WTC11 (cell line): ENCODE data around the gene INTU. TPM values are rescaled to one million over a fixed set of nuclear protein-coding genes. Genes with fewer than 3 reads are reported as not detected.
A peak's percentile ranks its signal among the peaks of the same experiment; 100 is the strongest.

Experiments used
- ATAC-seq: fragments of 200-7000 bp; cut with Tn5 transposase; 2 replicates; pipeline ENCODE4 v1.10.0; 2021; ENCODE audit warnings: mild to moderate bottlenecking, moderate library complexity
- CTCF ChIA-PET: fragments of 300-600 bp; sonication (Branson Sonifier 250); formaldehyde crosslinking; loops from one replicate; lab custom pipeline; 2021; ENCODE audit warnings: antibody characterized with exemption; lab: Charles Lee
- POLR2A ChIA-PET: fragments of 350-600 bp; sonication (Branson Sonifier 250); formaldehyde crosslinking; loops from one replicate; lab custom pipeline; 2021; ENCODE audit warnings: antibody characterized with exemption; lab: Charles Lee
- DNase-seq: peaks from one replicate; pipeline ENCODE4 v3.0.0; 2021; ENCODE audit warnings: low spot score
- H3K27ac Mint-ChIP-seq: 2 replicates; pipeline ENCODE4 v1.8.0; 2021; ENCODE audit warnings: mixed read lengths
- H3K27me3 Mint-ChIP-seq: 2 replicates; pipeline ENCODE4 v1.8.0; 2021; ENCODE audit warnings: low read depth, mild to moderate bottlenecking, moderate library complexity, mixed read lengths
- H3K36me3 Mint-ChIP-seq: 2 replicates; pipeline ENCODE4 v1.8.0; 2021; ENCODE audit warnings: mixed read lengths
- H3K4me1 Mint-ChIP-seq: 2 replicates; pipeline ENCODE4 v1.8.0; 2022; ENCODE audit warnings: mixed read lengths
- H3K4me3 Mint-ChIP-seq: 2 replicates; pipeline ENCODE4 v1.8.0; 2021; ENCODE audit warnings: mild to moderate bottlenecking, moderate library complexity, mixed read lengths
- H3K9me3 Mint-ChIP-seq: 2 replicates; pipeline ENCODE4 v1.8.0; 2021; ENCODE audit warnings: mixed read lengths
- AR ChIP-seq: fragments of 250-450 bp; sonication (Bioruptor Pico); IDR thresholded peaks from 2 replicates; pipeline ENCODE4 v1.9.0; 2021; ENCODE audit warnings: mild to moderate bottlenecking
- ATF1 ChIP-seq: sonication (generic); formaldehyde crosslinking; IDR thresholded peaks from 2 replicates; pipeline ENCODE4 v1.8.1; 2023; ENCODE audit warnings: mild to moderate bottlenecking, moderate library complexity, missing genetic modification reagents
- ATF2 ChIP-seq: sonication (generic); formaldehyde crosslinking; IDR thresholded peaks from 2 replicates; pipeline ENCODE4 v1.8.1; 2022; ENCODE audit warnings: low read depth, missing genetic modification reagents, borderline replicate concordance
- CBFB ChIP-seq: sonication (generic); formaldehyde crosslinking; IDR thresholded peaks from 2 replicates; pipeline ENCODE4 v1.8.1; 2022; ENCODE audit warnings: mild to moderate bottlenecking, low read depth, missing genetic modification reagents
- CREM ChIP-seq: sonication (generic); formaldehyde crosslinking; IDR thresholded peaks from 2 replicates; pipeline ENCODE4 v1.8.1; 2022; ENCODE audit warnings: mild to moderate bottlenecking, missing genetic modification reagents, moderate library complexity
- E2F5 ChIP-seq: sonication (generic); formaldehyde crosslinking; IDR thresholded peaks from 2 replicates; pipeline ENCODE4 v1.8.1; 2022; ENCODE audit warnings: mild to moderate bottlenecking, moderate library complexity, missing genetic modification reagents
- FOXJ3 ChIP-seq: sonication (generic); formaldehyde crosslinking; IDR thresholded peaks from 2 replicates; pipeline ENCODE4 v1.9.0; 2021; ENCODE audit warnings: missing genetic modification reagents, mild to moderate bottlenecking, borderline replicate concordance
- JAZF1 ChIP-seq: fragments of 250-450 bp; sonication (Bioruptor Pico); IDR thresholded peaks from 2 replicates; pipeline ENCODE4 v1.9.0; 2021; ENCODE audit warnings: moderate library complexity, mild to moderate bottlenecking, inconsistent platforms
- JUN ChIP-seq: sonication (generic); formaldehyde crosslinking; IDR thresholded peaks from 2 replicates; pipeline ENCODE4 v1.8.0; 2023; ENCODE audit warnings: mild to moderate bottlenecking, missing genetic modification reagents
- MLX ChIP-seq: sonication (generic); formaldehyde crosslinking; IDR thresholded peaks from 2 replicates; pipeline ENCODE4 v1.8.1; 2023; ENCODE audit warnings: mild to moderate bottlenecking, missing genetic modification reagents, moderate library complexity
- NFE2L1 ChIP-seq: sonication (generic); formaldehyde crosslinking; IDR thresholded peaks from 2 replicates; pipeline ENCODE4 v1.8.1; 2023; ENCODE audit warnings: missing genetic modification reagents
- NR2C2 ChIP-seq: sonication (generic); formaldehyde crosslinking; IDR thresholded peaks from 2 replicates; pipeline ENCODE4 v1.8.0; 2022; ENCODE audit warnings: mild to moderate bottlenecking, missing genetic modification reagents
- RELA ChIP-seq: sonication (generic); formaldehyde crosslinking; IDR thresholded peaks from 2 replicates; pipeline ENCODE4 v1.8.1; 2022; ENCODE audit warnings: missing genetic modification reagents, mild to moderate bottlenecking, borderline replicate concordance
- RORB ChIP-seq: fragments of 250-450 bp; sonication (Bioruptor Pico); IDR thresholded peaks from 2 replicates; pipeline ENCODE4 v1.9.0; 2021; ENCODE audit warnings: mild to moderate bottlenecking
- TCF7 ChIP-seq: sonication (generic); formaldehyde crosslinking; IDR thresholded peaks from 2 replicates; pipeline ENCODE4 v1.8.0; 2022; ENCODE audit warnings: mild to moderate bottlenecking, low read depth, missing genetic modification reagents, moderate library complexity
- TP53 ChIP-seq: sonication (generic); formaldehyde crosslinking; IDR thresholded peaks from 2 replicates; pipeline ENCODE4 v1.8.1; 2023; ENCODE audit warnings: mild to moderate bottlenecking, missing genetic modification reagents
- USF1 ChIP-seq: sonication (generic); formaldehyde crosslinking; IDR thresholded peaks from 2 replicates; pipeline ENCODE4 v1.8.0; 2022; ENCODE audit warnings: mild to moderate bottlenecking, missing genetic modification reagents
- USF2 ChIP-seq: sonication (generic); formaldehyde crosslinking; IDR thresholded peaks from 2 replicates; pipeline ENCODE4 v1.8.1; 2023; ENCODE audit warnings: mild to moderate bottlenecking, missing genetic modification reagents, moderate library complexity
- ZNF219 ChIP-seq: sonication (generic); formaldehyde crosslinking; IDR thresholded peaks from 2 replicates; pipeline ENCODE4 v1.8.0; 2023; ENCODE audit warnings: missing genetic modification reagents, mild to moderate bottlenecking, borderline replicate concordance
- total RNA-seq: library from RNA; stranded (reverse); gene quantifications from 3 replicates; pipeline ENCODE4 v1.2.3, GENCODE V29; 2021
- TF ChIP-seq, protein P1 (sequence below): sonication (generic); formaldehyde crosslinking; IDR thresholded peaks from 2 replicates; pipeline ENCODE4 v1.8.1; 2023; ENCODE audit warnings: mild to moderate bottlenecking, missing genetic modification reagents, borderline replicate concordance
- TF ChIP-seq, protein P2 (sequence below): fragments of 250-450 bp; sonication (Bioruptor Pico); IDR thresholded peaks from 2 replicates; pipeline ENCODE4 v1.9.0; 2021; ENCODE audit warnings: moderate library complexity, mild to moderate bottlenecking, inconsistent platforms, borderline replicate concordance

Gene INTU
- total RNA-seq, 1 experiment from 2014 or later: 15.0 TPM

DNA sequence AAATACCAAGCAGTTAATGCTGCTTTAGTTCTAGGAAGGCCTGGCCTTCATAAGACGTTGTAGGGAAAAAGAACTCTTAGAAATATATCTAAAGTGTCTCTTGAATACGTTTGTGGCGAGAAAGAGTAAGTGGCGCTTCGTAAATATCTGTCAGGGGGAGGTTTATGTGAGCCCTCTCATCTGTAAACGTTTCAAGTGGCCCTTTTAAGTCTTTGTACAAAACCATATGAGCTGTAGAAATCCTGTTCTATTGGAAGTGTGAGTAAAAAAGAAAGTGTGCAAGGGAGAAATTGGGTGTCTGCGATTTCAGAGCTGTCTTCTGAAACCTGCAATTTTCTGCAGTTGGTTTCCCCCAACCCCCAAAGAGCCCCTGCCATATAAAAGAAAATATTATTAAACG, 8.6 kb upstream of the INTU start:
- H3K4me3 Mint-ChIP-seq: peak overlapping the region; percentile 81
- no peak for ATAC-seq
- H3K4me1 Mint-ChIP-seq: peaks cover 11% of the 10 kb centered on the region
- CTCF ChIA-PET: interaction anchor here (1.5 to 2.3 kb wide), 3 partner anchors 8 to 37 kb away, joined by 7 to 17 read pairs (median 10); partner anchors contain the start of gene INTU
- no peak overlapping the region for H3K27ac Mint-ChIP-seq
- no peak for TF ChIP-seq RORB
- TF ChIP-seq NFE2L1 (CRISPR knock-in tag): no peak
- TF ChIP-seq RELA: no peak
- TF ChIP-seq MLX: no peak
- TF ChIP-seq USF2 (CRISPR knock-in tag): no peak
- TF ChIP-seq, protein P1, sequence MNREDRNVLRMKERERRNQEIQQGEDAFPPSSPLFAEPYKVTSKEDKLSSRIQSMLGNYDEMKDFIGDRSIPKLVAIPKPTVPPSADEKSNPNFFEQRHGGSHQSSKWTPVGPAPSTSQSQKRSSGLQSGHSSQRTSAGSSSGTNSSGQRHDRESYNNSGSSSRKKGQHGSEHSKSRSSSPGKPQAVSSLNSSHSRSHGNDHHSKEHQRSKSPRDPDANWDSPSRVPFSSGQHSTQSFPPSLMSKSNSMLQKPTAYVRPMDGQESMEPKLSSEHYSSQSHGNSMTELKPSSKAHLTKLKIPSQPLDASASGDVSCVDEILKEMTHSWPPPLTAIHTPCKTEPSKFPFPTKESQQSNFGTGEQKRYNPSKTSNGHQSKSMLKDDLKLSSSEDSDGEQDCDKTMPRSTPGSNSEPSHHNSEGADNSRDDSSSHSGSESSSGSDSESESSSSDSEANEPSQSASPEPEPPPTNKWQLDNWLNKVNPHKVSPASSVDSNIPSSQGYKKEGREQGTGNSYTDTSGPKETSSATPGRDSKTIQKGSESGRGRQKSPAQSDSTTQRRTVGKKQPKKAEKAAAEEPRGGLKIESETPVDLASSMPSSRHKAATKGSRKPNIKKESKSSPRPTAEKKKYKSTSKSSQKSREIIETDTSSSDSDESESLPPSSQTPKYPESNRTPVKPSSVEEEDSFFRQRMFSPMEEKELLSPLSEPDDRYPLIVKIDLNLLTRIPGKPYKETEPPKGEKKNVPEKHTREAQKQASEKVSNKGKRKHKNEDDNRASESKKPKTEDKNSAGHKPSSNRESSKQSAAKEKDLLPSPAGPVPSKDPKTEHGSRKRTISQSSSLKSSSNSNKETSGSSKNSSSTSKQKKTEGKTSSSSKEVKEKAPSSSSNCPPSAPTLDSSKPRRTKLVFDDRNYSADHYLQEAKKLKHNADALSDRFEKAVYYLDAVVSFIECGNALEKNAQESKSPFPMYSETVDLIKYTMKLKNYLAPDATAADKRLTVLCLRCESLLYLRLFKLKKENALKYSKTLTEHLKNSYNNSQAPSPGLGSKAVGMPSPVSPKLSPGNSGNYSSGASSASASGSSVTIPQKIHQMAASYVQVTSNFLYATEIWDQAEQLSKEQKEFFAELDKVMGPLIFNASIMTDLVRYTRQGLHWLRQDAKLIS (CRISPR knock-in tag): no peak
- no peak for TF ChIP-seq FOXJ3
- TF ChIP-seq JAZF1 (CRISPR knock-in tag): no peak
- TF ChIP-seq AR (CRISPR knock-in tag): no peak
- no peak for TF ChIP-seq ATF1
- no peak for TF ChIP-seq NR2C2 (CRISPR knock-in tag)
- no peak for TF ChIP-seq CREM (CRISPR knock-in tag)
- TF ChIP-seq CBFB (CRISPR knock-in tag): no peak
- no peak for TF ChIP-seq E2F5 (CRISPR knock-in tag)
- TF ChIP-seq TCF7 (CRISPR knock-in tag): no peak
- TF ChIP-seq, all 79 proteins: peak for 0
- DNase-seq: no peak
- H3K9me3 Mint-ChIP-seq: no peaks in the 10 kb centered on the region
- H3K36me3 Mint-ChIP-seq: no peaks in the 10 kb centered on the region
- POLR2A ChIA-PET: no interaction called here
- peaks cover 39% of the 10 kb centered on the region for H3K27me3 Mint-ChIP-seq

GRCh38 chr4:127629371-127629770, 3.4 kb upstream of the INTU start:
- Mint-ChIP-seq H3K4me1 (peaks cover 7% of the 10 kb centered on the region), H3K9me3 (no peaks in the 10 kb centered on the region), H3K27ac (no peak overlapping the region; the same call in 1 of the 2 replicates), H3K4me3 (no peak overlapping the region), H3K36me3 (no peaks in the 10 kb centered on the region), H3K27me3 (peaks cover 9% of the 10 kb centered on the region)
- ChIA-PET CTCF (no interaction called here), POLR2A (no interaction called here)
- ATAC-seq: no peak
- DNase-seq: no peak
- TF ChIP-seq, protein P2, sequence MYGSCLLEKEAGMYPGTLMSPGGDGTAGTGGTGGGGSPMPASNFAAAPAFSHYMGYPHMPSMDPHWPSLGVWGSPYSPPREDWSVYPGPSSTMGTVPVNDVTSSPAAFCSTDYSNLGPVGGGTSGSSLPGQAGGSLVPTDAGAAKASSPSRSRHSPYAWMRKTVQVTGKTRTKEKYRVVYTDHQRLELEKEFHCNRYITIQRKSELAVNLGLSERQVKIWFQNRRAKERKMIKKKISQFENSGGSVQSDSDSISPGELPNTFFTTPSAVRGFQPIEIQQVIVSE: no peak
- no peak for TF ChIP-seq JUN (CRISPR knock-in tag)
- TF ChIP-seq TP53: no peak
- no peak for TF ChIP-seq ZNF219 (CRISPR knock-in tag)
- TF ChIP-seq ATF2 (CRISPR knock-in tag): no peak
- no peak for TF ChIP-seq E2F5 (CRISPR knock-in tag)
- TF ChIP-seq USF1: no peak
